MCF 10A (cell line): ENCODE data around the gene LIN54. TPM values are rescaled to one million over a fixed set of nuclear protein-coding genes. Genes with fewer than 3 reads are reported as not detected.

Experiments
- BruUV-seq: library from RNA; stranded (reverse); fragments of 400-500 nt; replicated peaks from 2 replicates; lab custom pipeline; 2021; lab: Mats Ljungman, UMichigan
- CTCF ChIA-PET: fragments of 300-600 bp; sonication (Branson Sonifier 250); formaldehyde crosslinking; extraction: SDS; loops from one replicate; lab custom pipeline; 2021; ENCODE audit warnings: antibody characterized with exemption, inconsistent platforms; lab: Yijun Ruan, JAX
- POLR2A ChIA-PET: fragments of 300-600, 350-650 bp; sonication (Branson Sonifier 250); formaldehyde crosslinking; extraction: SDS; loops from one replicate; lab custom pipeline; 2020; ENCODE audit warnings: antibody characterized with exemption, inconsistent platforms; lab: Yijun Ruan, JAX
- DNase-seq: peaks from one replicate; pipeline ENCODE4 v3.0.0-alpha.2; 2018; ENCODE audit not compliant: unreplicated experiment
- H3K27ac Mint-ChIP-seq: one replicate; pipeline ENCODE4 v1.8.0; 2022; ENCODE audit warnings: mild to moderate bottlenecking, low read depth, mixed read lengths; ENCODE audit not compliant: unreplicated experiment
- H3K27me3 Mint-ChIP-seq: one replicate; pipeline ENCODE4 v1.8.0; 2022; ENCODE audit warnings: mixed read lengths; ENCODE audit not compliant: insufficient read depth, unreplicated experiment
- H3K36me3 Mint-ChIP-seq: one replicate; pipeline ENCODE4 v1.8.0; 2022; ENCODE audit warnings: mild to moderate bottlenecking, moderate library complexity, mixed read lengths; ENCODE audit not compliant: insufficient read depth, unreplicated experiment
- H3K4me1 Mint-ChIP-seq: one replicate; pipeline ENCODE4 v1.8.0; 2022; ENCODE audit warnings: mixed read lengths; ENCODE audit not compliant: insufficient read depth, unreplicated experiment
- H3K4me3 Mint-ChIP-seq: one replicate; pipeline ENCODE4 v1.8.0; 2022; ENCODE audit warnings: mild to moderate bottlenecking, moderate library complexity, mixed read lengths; ENCODE audit not compliant: unreplicated experiment
- H3K9me3 Mint-ChIP-seq: one replicate; pipeline ENCODE4 v1.8.0; 2022; ENCODE audit warnings: mixed read lengths; ENCODE audit not compliant: unreplicated experiment
- CTCF ChIP-seq: fragments of 200-600 bp; IDR thresholded peaks from one replicate; pipeline ENCODE4 v1.8.0; 2022; ENCODE audit warnings: antibody characterized with exemption, mild to moderate bottlenecking; ENCODE audit not compliant: unreplicated experiment
- intact Hi-C: fragments of 100-400 bp; cut with micrococcal nuclease; formaldehyde crosslinking; loops from 2 replicates; pipeline ENCODE4 v1.14.1; 2022
- total RNA-seq: library from RNA; stranded (reverse); gene quantifications from 2 replicates; pipeline ENCODE4 v1.2.3, GENCODE V29; 2022

Gene LIN54
- total RNA-seq, 1 experiment from 2014 or later, result 16.0 TPM

GRCh38 chr4:82896755-82897154 is 113.9 kb downstream of the LIN54 start:
- CTCF ChIA-PET, result interaction anchor here (1.1 kb wide), 1 partner anchor 9 kb away, joined by 3 read pairs; no protein-coding TSS in a partner anchor
- POLR2A ChIA-PET, result interaction anchor here (6.6 to 7.5 kb wide), 2 partner anchors 10 to 114 kb away, joined by 168 to 327 read pairs; partner anchors contain the start of genes LIN54 and SEC31A
- no TSS peak for BruUV-seq

GRCh38 chr4:82893942-82894341 is 116.7 kb downstream of the LIN54 start:
- Mint-ChIP-seq H3K27ac (no peak overlapping the region), H3K27me3 (no peaks in the 10 kb centered on the region), H3K36me3 (peaks cover 65% of the 10 kb centered on the region), H3K4me1 (peaks cover 22% of the 10 kb centered on the region), H3K4me3 (no peak overlapping the region), H3K9me3 (no peaks in the 10 kb centered on the region)
- POLR2A ChIA-PET, result interaction anchor here (0.6 to 0.8 kb wide), 2 partner anchors 175 to 520 kb away, joined by 3 to 4 read pairs; no protein-coding TSS in a partner anchor
- no peak for DNase-seq
- TF ChIP-seq CTCF, result no peak
- intact Hi-C loops, result no loop called here
- CTCF ChIA-PET, result interaction anchor here (0.6 kb wide), 1 partner anchor 119 kb away, joined by 3 read pairs; no protein-coding TSS in a partner anchor
- no TSS peak for BruUV-seq

More at GRCh38 chr4:82896755-82897154, 113.9 kb downstream of the LIN54 start:
- Mint-ChIP-seq H3K36me3 (peaks cover 56% of the 10 kb centered on the region), H3K27ac (no peak overlapping the region), H3K4me1 (peaks cover 20% of the 10 kb centered on the region), H3K27me3 (no peaks in the 10 kb centered on the region), H3K4me3 (no peak overlapping the region), H3K9me3 (no peaks in the 10 kb centered on the region)
- no peak for TF ChIP-seq CTCF
- DNase-seq, result no peak
- intact Hi-C loops, result no loop called here

GRCh38 chr4:82892467-82892802 is 118.2 kb downstream of the LIN54 start:
- no peak for DNase-seq
- no TSS peak for BruUV-seq

More at GRCh38 chr4:82892467-82892802, 118.2 kb downstream of the LIN54 start:
- intact Hi-C loops, result no loop called here
- H3K4me3 Mint-ChIP-seq, result peak overlapping the region; percentile 86
- peaks cover 22% of the 10 kb centered on the region for H3K4me1 Mint-ChIP-seq
- peak overlapping the region; percentile 98 for H3K27ac Mint-ChIP-seq
- CTCF ChIA-PET, result interaction anchor here (0.5 to 1.0 kb wide), 5 partner anchors 15 to 513 kb away, joined by 3 to 4 read pairs (median 3); no protein-coding TSS in a partner anchor
- no peak for TF ChIP-seq CTCF
- no peaks in the 10 kb centered on the region for H3K27me3 Mint-ChIP-seq
- POLR2A ChIA-PET, result interaction anchor here (0.6 to 11.1 kb wide), 11 partner anchors 6 to 512 kb away, joined by 3 to 327 read pairs (median 5); partner anchors contain the start of genes COPS4, LIN54 and THAP9
- H3K9me3 Mint-ChIP-seq, result no peaks in the 10 kb centered on the region
- peaks cover 68% of the 10 kb centered on the region for H3K36me3 Mint-ChIP-seq
